ENCODE measurements around the gene OR51B6.
"Not testable (repeated sequence)": the region's sequence is repeated elsewhere in the genome, so short reads cannot be mapped to it uniquely, and the experiment has no call there.

OR51B6 gene

GRCh38 chr11:5351208-5351607 is at the start of gene OR51B6:
Gene OR51B6, plus strand, starts transcription at chr11:5351508. Its CDS starts 0 bp downstream, at chr11:5351508.
- no peak for DNase-seq

DNA sequence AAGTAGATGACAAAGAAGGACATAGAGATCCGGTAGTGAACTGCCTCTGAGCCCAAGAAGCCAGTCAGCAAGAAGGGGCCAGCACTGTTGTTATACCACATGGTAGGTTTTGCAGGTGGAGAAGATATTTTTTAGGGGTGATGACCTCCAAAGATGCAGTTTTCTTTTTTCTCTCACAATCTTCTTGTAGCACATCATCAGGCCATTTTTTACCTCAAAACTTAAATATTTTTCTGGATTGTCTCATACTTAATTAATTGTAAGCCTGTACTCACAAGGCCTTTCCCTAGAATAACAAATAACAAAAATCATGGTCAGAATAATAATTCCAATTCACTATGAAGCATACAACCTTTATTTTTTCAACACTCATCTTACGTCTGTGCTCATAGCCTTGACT is 49.5 kb upstream of the OR51B6 start, which contains the start of gene OR51B4:
Gene OR51B4, minus strand, starts transcription at position 101 of the 400 bp plus-strand sequence. Its CDS starts 0 bp downstream, at position 101.
- no peak for DNase-seq

GRCh38 chr11:5303626-5304025 is 47.7 kb upstream of the OR51B6 start:
- no peak for DNase-seq

GRCh38 chr11:5304046-5304445 is 47.3 kb upstream of the OR51B6 start:
- DNase-seq: no peak

- no peak for DNase-seq
Observed at GRCh38 chr11:5307256-5308019, 43.9 kb upstream of the OR51B6 start.

GRCh38 chr11:5310423-5310822 is 40.9 kb upstream of the OR51B6 start:
- DNase-seq: no peak

- DNase-seq: not testable (repeated sequence)
Observed at GRCh38 chr11:5313326-5314023, 37.8 kb upstream of the OR51B6 start.

- DNase-seq: no peak
Observed at GRCh38 chr11:5317292-5317691, 34.0 kb upstream of the OR51B6 start.

GRCh38 chr11:5324197-5324596 is 27.1 kb upstream of the OR51B6 start, which contains the start of gene OR51B2:
Gene OR51B2, minus strand, starts transcription at chr11:5324297. Its CDS starts 0 bp downstream, at chr11:5324297.
- no peak for DNase-seq

DNA sequence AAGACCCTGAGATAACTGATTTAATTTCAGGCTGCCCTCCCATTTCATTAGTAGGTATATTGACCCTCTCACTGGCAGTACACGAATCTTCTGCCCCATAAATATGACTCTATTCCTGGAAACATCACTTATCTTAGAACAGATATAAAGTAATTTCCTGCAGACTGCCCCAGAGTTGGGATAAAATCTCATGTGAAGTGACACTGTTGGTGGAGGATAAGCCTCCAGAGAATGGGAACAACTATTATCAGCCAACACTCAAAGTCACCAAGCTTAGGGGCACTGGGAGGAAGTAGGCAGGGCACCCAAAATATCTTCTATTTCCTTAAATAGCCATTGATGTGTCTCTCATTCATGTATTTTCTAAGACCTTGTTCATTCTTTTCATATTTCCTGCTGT is 16.1 kb upstream of the OR51B6 start:
- no peak for DNase-seq

DNA sequence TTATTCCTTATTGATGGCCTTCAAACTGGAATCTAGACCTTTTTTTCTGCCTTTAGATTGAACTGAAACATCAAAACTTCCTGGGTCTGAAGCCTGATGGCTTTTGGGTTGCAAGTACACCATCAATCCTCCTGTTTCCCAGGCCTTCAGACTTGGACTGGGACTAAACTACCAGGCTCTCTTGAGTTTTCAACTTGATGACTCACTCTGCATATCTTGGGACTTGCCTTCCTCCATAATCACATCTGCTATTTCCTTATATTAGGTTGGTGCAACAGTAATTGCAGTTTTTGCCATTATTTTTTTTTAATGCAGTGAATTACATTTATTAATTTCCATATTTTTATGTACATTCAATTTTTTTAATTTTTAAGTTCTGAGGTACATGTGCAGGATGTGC is 15.0 kb upstream of the OR51B6 start:
- DNase-seq: no peak

DNA sequence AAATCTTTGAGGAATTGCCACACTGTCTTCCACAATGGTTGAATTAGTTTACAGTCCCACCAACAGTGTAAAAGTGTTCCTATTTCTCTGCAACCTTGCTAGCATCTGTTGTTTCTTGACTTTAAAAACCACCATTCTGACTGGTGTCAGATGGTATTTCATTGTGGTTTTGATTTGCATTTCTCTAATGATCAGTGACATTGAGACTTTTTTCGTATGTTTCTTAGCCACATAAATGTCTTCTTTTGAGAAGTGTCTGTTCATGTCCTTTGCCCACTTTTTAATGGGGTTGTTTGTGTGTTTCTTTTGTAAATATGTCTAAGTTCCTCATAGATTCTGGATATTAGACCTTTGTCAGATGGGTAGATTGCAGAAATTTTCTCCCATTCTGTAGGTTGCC is 14.1 kb upstream of the OR51B6 start:
- DNase-seq: not testable (repeated sequence)

GRCh38 chr11:5339771-5340322 is 11.5 kb upstream of the OR51B6 start:
- DNase-seq: no peak

GRCh38 chr11:5343474-5344335 is 7.6 kb upstream of the OR51B6 start, which contains the start of gene OR51B5:
Gene OR51B5, minus strand, starts transcription at chr11:5343524. Its CDS starts 0 bp downstream, at chr11:5343524.
- no peak for DNase-seq

DNA sequence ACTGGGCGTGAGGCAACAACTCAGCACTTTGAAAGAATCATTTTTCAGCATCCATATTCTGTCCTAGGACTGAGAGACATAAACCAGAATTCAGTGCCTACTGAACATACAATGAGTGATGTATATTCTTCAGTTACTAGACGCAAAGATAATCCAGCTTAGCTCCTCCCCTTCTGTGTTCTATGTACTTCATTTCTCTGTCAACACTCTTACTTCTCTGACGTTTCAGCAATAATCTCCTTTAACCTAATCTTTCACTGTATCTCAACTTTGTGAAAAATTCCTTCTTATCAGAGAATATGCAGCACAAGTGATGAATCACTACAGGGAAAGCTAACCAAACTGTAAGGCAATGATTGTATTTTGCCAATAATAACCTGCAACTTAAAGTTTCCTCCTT is 5.5 kb upstream of the OR51B6 start:
- DNase-seq: no peak

DNA sequence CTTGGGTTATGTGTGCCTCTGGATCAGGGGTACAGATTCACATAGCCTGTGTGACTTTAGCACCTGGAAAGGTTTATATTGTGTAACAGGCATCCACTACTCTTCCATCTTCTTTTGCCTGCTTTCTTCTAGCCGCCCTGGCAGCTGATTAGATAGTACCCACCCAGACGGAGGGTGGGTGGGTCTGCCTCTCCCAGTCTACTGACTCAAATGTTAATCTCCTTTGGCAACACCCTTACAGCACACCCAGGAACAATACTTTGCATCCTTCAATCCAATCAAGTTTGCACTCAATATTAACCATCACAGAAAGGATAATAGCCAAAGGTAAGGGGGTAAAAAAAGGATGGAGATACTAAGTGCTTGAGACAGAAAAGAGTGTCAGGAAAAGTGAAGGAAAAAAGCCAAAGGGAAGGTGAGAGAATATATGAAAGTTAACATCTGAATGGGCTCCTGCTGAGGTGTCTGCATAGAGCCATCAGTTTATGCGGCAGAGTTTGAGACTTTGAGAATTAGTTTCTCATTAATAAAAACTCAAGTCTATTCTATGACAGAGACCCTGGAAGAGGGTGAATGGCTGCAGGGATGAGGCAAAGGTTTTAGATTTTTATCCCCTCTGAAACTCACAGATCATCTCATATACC is 2.6 kb upstream of the OR51B6 start:
- DNase-seq: no peak

DNA sequence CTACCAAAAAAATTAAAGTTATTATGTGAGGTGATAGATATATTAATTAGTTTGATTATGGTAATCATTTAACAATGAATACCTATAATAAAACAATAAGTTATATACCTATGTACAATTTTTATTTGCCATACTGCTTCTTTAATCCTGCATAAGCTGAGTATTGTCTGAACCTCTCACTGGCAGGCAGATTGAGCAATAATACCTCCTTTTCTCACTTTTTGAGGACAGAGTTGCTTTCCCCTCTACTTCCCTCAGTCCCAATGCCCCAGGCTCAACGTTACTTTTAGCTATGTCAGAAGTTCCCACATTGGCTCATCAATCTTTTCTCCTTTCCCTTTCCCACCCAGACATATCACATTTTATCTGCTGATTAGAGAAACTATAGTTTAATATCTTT is 1.8 kb upstream of the OR51B6 start:
- no peak for DNase-seq

- DNase-seq: not testable (repeated sequence)
Observed at GRCh38 chr11:5356031-5356430, 4.7 kb downstream of the OR51B6 start.

GRCh38 chr11:5362017-5362625 is 10.8 kb downstream of the OR51B6 start:
- no peak for DNase-seq

GRCh38 chr11:5363679-5364078 is 12.4 kb downstream of the OR51B6 start:
- DNase-seq: no peak

- no peak for DNase-seq
Observed at GRCh38 chr11:5364214-5364613, 12.9 kb downstream of the OR51B6 start.

- not testable (repeated sequence) for DNase-seq
Observed at GRCh38 chr11:5366365-5366764, 15.1 kb downstream of the OR51B6 start.

Measured in suppressor macrophage treated with lipopolysaccharide for 1 hour (primary cell).